OCI-LY3 (cell line): Measurements from ENCODE around the gene KRT13.

ENCODE experiments used
- H2AFZ ChIP-seq: fragments of 200-600, 300-600 bp; shearing (Covaris generic); 2 replicates; pipeline ENCODE4 v1.6.0; 2014; ENCODE audit warnings: antibody characterized with exemption, low read depth, low read length
- H3K27ac ChIP-seq: fragments of 200-600, 300-600 bp; sonication (generic); 2 replicates; pipeline ENCODE4 v1.5.1; 2014; ENCODE audit warnings: mild to moderate bottlenecking, low read length, moderate library complexity, mixed read lengths
- H3K27me3 ChIP-seq: fragments of 200-600, 300-600 bp; sonication (generic); 2 replicates; pipeline ENCODE4 v1.6.1; 2014; ENCODE audit warnings: low read depth, low read length, mixed read lengths
- H3K36me3 ChIP-seq: fragments of 200-600, 300-600 bp; sonication (generic); replicated peaks from 2 replicates; pipeline ENCODE3; 2014; ENCODE audit warnings: low read depth, low read length, mixed read lengths
- H3K4me1 ChIP-seq: fragments of 300-600, 200-600 bp; sonication (generic); 2 replicates; pipeline ENCODE4 v1.6.1; 2014; ENCODE audit warnings: low read length, mixed read lengths
- H3K4me2 ChIP-seq: fragments of 200-600, 300-600 bp; sonication (generic); 2 replicates; pipeline ENCODE4 v1.6.1; 2014; ENCODE audit warnings: low read length, mixed read lengths
- H3K4me3 ChIP-seq: fragments of 300-600, 200-600 bp; sonication (generic); 2 replicates; pipeline ENCODE4 v1.5.1; 2014; ENCODE audit warnings: antibody characterized with exemption, mild to moderate bottlenecking, low read length, moderate library complexity
- H3K79me2 ChIP-seq: fragments of 300-600, 200-600 bp; shearing (Covaris generic); 2 replicates; pipeline ENCODE4 v1.6.1; 2014; ENCODE audit warnings: mild to moderate bottlenecking, low read length, mixed read lengths
- H3K9ac ChIP-seq: fragments of 300-600, 200-600 bp; shearing (Covaris generic); 2 replicates; pipeline ENCODE4 v1.6.0; 2014; ENCODE audit warnings: mild to moderate bottlenecking, low read length, moderate library complexity
- H3K9me3 ChIP-seq: fragments of 200-600, 300-600 bp; shearing (Covaris generic); 2 replicates; pipeline ENCODE4 v1.6.1; 2014; ENCODE audit warnings: low read length, mixed read lengths; ENCODE audit not compliant: insufficient read depth
- H4K20me1 ChIP-seq: fragments of 200-600, 300-600 bp; sonication (generic); 2 replicates; pipeline ENCODE4 v1.6.1; 2016; ENCODE audit warnings: low read length, mixed read lengths; ENCODE audit not compliant: insufficient read depth
- EZH2phosphoT487 ChIP-seq: fragments of 200-600 bp; shearing (Covaris generic); IDR thresholded peaks from 2 replicates; pipeline ENCODE4 v1.6.1; 2018; ENCODE audit warnings: antibody characterized with exemption, mixed run types, low read depth
- TF ChIP-seq, protein P1 (sequence below): fragments of 200-600, 300-600 bp; sonication (generic); IDR thresholded peaks from 2 replicates; pipeline ENCODE4 v1.5.1; 2014; ENCODE audit warnings: antibody characterized with exemption, low read length, low read depth

KRT13 gene

DNA sequence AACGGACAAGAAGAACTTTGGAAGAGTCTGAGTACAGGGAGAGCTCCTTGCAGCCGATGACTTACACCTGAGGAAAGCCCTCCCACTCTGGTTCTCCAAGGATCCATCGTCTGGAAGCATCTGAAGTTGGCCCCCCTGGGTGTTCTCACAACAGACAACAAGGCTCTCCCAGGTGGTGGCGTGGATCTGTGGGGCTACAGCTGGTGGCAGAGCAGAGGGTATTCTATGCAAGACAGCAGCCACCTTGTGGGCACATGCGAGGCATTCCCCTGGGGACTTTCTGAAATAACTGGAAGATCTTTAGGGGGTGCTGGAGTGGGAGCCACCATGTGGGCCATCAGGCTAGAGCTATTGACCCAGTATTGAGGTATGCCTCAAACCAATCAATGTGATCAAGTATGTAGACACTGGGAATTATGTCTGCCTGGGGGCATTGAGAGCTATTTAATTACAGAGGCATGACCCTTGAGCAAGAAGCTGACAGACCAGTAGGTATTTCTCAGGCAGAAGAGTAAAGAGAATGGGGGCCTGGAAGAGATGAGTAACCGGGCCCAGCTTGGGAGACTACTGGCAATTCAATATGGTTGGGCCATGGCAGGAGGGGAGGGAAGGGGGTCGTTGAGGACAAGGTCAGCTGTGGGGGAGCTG is 29.6 kb upstream of the KRT13 start:
- H4K20me1 ChIP-seq: no peaks in the 10 kb centered on the region
- no peak for TF ChIP-seq EZH2phosphoT487
- TF ChIP-seq, protein P1, sequence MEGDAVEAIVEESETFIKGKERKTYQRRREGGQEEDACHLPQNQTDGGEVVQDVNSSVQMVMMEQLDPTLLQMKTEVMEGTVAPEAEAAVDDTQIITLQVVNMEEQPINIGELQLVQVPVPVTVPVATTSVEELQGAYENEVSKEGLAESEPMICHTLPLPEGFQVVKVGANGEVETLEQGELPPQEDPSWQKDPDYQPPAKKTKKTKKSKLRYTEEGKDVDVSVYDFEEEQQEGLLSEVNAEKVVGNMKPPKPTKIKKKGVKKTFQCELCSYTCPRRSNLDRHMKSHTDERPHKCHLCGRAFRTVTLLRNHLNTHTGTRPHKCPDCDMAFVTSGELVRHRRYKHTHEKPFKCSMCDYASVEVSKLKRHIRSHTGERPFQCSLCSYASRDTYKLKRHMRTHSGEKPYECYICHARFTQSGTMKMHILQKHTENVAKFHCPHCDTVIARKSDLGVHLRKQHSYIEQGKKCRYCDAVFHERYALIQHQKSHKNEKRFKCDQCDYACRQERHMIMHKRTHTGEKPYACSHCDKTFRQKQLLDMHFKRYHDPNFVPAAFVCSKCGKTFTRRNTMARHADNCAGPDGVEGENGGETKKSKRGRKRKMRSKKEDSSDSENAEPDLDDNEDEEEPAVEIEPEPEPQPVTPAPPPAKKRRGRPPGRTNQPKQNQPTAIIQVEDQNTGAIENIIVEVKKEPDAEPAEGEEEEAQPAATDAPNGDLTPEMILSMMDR: no peak
- no peaks in the 10 kb centered on the region for H3K79me2 ChIP-seq
- no peaks in the 10 kb centered on the region for H3K9me3 ChIP-seq
- H3K4me3 ChIP-seq: no peak overlapping the region
- no peak overlapping the region for H2AFZ ChIP-seq
- no peak overlapping the region for H3K27ac ChIP-seq
- H3K9ac ChIP-seq: no peak overlapping the region
- H3K27me3 ChIP-seq: peaks cover 18% of the 10 kb centered on the region; the same call in 1 of the 2 replicates
- H3K36me3 ChIP-seq: no peaks in the 10 kb centered on the region
- no peak overlapping the region for H3K4me2 ChIP-seq
- peaks cover 6% of the 10 kb centered on the region; the same call in 1 of the 2 replicates for H3K4me1 ChIP-seq

DNA sequence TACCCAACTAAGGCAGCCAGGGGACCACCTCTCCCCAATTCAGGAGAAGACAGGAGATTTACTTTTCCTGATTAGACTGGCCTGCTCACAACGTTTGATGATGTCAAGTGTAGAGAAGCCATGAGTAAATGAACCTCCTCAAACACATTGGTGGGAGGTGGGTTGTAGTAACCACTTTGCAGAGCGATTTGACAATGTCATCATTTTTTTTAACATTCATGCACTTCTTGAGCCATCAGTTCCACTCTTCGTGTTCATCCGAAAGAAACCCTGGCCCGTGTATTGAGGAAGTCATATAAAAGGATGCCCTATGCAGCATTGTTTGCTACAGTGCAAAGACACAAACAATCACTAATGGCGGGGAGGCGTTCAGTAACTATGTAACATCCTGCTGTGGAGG is 28.2 kb upstream of the KRT13 start:
- H3K27me3 ChIP-seq: peaks cover 22% of the 10 kb centered on the region; the same call in 1 of the 2 replicates
- no peak overlapping the region for H3K4me3 ChIP-seq
- H3K4me1 ChIP-seq: peaks cover 4% of the 10 kb centered on the region; the same call in 1 of the 2 replicates
- no peaks in the 10 kb centered on the region for H3K79me2 ChIP-seq
- H3K27ac ChIP-seq: no peak overlapping the region
- H3K4me2 ChIP-seq: no peak overlapping the region
- TF ChIP-seq, protein P1: no peak
- TF ChIP-seq EZH2phosphoT487: no peak
- H2AFZ ChIP-seq: no peak overlapping the region
- no peaks in the 10 kb centered on the region for H3K36me3 ChIP-seq
- H4K20me1 ChIP-seq: no peaks in the 10 kb centered on the region
- no peak overlapping the region for H3K9ac ChIP-seq
- H3K9me3 ChIP-seq: no peaks in the 10 kb centered on the region

DNA sequence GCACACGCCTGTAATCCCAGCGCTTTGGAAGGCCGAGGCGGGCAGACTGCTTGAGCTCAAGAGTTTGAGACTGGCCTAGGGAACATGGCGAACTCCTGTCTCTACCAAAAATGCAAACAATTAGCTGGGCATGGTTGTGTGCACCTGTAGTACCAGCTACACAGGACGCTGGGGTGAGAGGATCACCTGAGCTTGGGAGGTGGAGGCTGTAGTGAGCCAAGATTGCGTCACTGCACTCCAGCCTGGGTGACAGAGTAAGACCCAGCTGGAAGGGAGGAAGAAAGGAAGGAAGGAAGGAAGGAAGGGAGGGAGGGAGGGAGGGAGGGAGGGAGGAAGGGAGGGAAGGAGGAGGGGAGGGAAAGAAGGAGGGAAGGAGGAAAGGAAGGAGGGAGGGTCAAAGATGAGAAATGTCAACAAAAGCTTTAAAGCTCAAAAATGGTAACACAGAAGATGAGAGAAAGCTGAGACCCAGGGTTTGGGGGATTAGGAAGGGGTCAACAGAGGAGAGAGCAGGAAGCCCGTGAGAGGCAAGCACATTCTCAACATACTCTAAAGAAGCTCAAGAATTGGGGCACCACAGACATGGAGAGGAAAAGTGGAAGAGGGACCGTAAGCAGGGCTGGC is 27.6 kb upstream of the KRT13 start:
- Histone ChIP-seq H3K36me3 (no peaks in the 10 kb centered on the region), H3K4me1 (no peaks in the 10 kb centered on the region), H3K27ac (no peak overlapping the region), H3K4me2 (no peak overlapping the region), H4K20me1 (no peaks in the 10 kb centered on the region), H2AFZ (no peak overlapping the region), H3K4me3 (no peak overlapping the region), H3K9ac (no peak overlapping the region), H3K27me3 (peaks cover 22% of the 10 kb centered on the region; the same call in 1 of the 2 replicates), H3K9me3 (no peaks in the 10 kb centered on the region), H3K79me2 (no peaks in the 10 kb centered on the region)
- TF ChIP-seq, protein P1: no peak
- no peak for TF ChIP-seq EZH2phosphoT487

DNA sequence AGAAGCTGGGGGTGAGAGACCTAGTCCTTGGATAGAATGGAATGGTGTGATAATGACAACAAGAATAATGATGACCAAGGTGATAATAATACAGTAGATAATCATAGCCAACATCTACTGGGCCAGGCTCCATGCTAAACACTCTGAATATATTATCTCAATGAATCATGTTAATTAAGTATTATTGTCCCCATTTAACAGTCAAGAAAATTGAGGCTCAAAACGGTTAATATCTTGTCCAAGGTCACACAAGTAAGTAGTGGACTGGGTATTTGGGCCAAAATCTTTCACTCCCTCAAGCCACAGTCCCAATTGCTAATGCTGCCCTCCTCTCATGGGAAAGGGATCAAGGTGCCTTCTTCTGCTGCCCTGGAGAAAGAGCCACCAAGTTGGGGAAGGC is 26.6 kb upstream of the KRT13 start:
- no peaks in the 10 kb centered on the region for H3K36me3 ChIP-seq
- H3K9ac ChIP-seq: no peak overlapping the region
- no peak overlapping the region for H3K4me3 ChIP-seq
- TF ChIP-seq, protein P1: no peak
- no peak for TF ChIP-seq EZH2phosphoT487
- H3K9me3 ChIP-seq: no peaks in the 10 kb centered on the region
- H4K20me1 ChIP-seq: no peaks in the 10 kb centered on the region
- H3K27me3 ChIP-seq: peaks cover 22% of the 10 kb centered on the region; the same call in 1 of the 2 replicates
- no peak overlapping the region for H3K4me2 ChIP-seq
- no peak overlapping the region for H2AFZ ChIP-seq
- H3K4me1 ChIP-seq: no peaks in the 10 kb centered on the region
- H3K27ac ChIP-seq: no peak overlapping the region
- H3K79me2 ChIP-seq: no peaks in the 10 kb centered on the region
